GM12878 (cell line): Measurements from ENCODE around the gene CDC45. TPM values are rescaled to one million over a fixed set of nuclear protein-coding genes. Genes with fewer than 3 reads are reported as not detected.

Experiments used
- ATAC-seq: fragments of 200-7000 bp; cut with Tn5 transposase; 3 replicates; pipeline ENCODE4 v1.9.1; 2020; ENCODE audit warnings: mild to moderate bottlenecking, moderate library complexity
- BruUV-seq: library from RNA; stranded (reverse); fragments of 400-500 nt; replicated peaks from 2 replicates; lab custom pipeline; 2021; lab: Mats Ljungman, UMichigan
- CTCF ChIA-PET: fragments of 300-600 bp; sonication (Branson Sonifier 250); formaldehyde crosslinking; extraction: SDS; loops from one replicate; lab custom pipeline; 2021; ENCODE audit warnings: inconsistent platforms; lab: Yijun Ruan, JAX
- POLR2A ChIA-PET: fragments of 350-600 bp; formaldehyde crosslinking; extraction: SDS; loops from one replicate; lab custom pipeline; 2021; ENCODE audit warnings: inconsistent platforms; lab: Charles Lee
- RAD21 ChIA-PET: fragments of 300-600 bp; sonication (Branson Sonifier 250); formaldehyde crosslinking; loops from one replicate; lab custom pipeline; 2023; ENCODE audit warnings: antibody characterized with exemption; ENCODE audit not compliant: unreplicated experiment; lab: Charles Lee
- SMC1A ChIA-PET: fragments of 300-600 bp; sonication (Branson Sonifier 250); formaldehyde crosslinking; loops from one replicate; lab custom pipeline; 2023; ENCODE audit not compliant: unreplicated experiment, uncharacterized antibody; lab: Charles Lee
- DNase-seq: peaks from one replicate; pipeline ENCODE4 v3.0.0-alpha.2; 2011; ENCODE audit warnings: low read depth, low spot score
- FAIRE-seq: peaks from 3 replicates; lab custom pipeline; 2011; peaks lifted over from hg19 to GRCh38; lab: Jason Lieb, UNC
- H2AFZ ChIP-seq: 2 replicates; pipeline ENCODE4 v1.6.0; 2011; ENCODE audit warnings: low read depth, low read length, control low read depth; ENCODE audit not compliant: control insufficient read depth
- H3K27ac ChIP-seq: 2 replicates; pipeline ENCODE4 v1.5.1; 2011; ENCODE audit warnings: control low read depth; ENCODE audit not compliant: control insufficient read depth, insufficient read depth
- H3K27me3 ChIP-seq, 2 experiments: replicated peaks in 1 of 2; 2 replicates each; pipeline versions ENCODE4 v1.6.0 to v1.6.1; 2011; ENCODE audit warnings: low read length in 1 of 2; ENCODE audit not compliant: control insufficient read depth in 2 of 2, insufficient read depth in 2 of 2
- H3K36me3 ChIP-seq, 2 experiments: 2 replicates each; pipeline ENCODE4 v1.5.1; 2011; ENCODE audit warnings: low read length in 1 of 2; ENCODE audit not compliant: control insufficient read depth in 2 of 2, insufficient read depth in 2 of 2
- H3K4me1 ChIP-seq: 2 replicates; pipeline ENCODE4 v1.6.1; 2011; ENCODE audit warnings: mild to moderate bottlenecking, low read length, moderate library complexity, mixed read lengths; ENCODE audit not compliant: control insufficient read depth, insufficient read depth
- H3K4me2 ChIP-seq: 2 replicates; pipeline ENCODE4 v1.6.0; 2011; ENCODE audit warnings: control low read depth; ENCODE audit not compliant: control insufficient read depth, insufficient read depth
- H3K4me3 ChIP-seq: fragments of 200-600 bp; sonication (generic); 2 replicates; pipeline ENCODE4 v1.5.1; 2016
- H3K79me2 ChIP-seq: 2 replicates; pipeline ENCODE4 v1.6.0; 2011; ENCODE audit warnings: low read length; ENCODE audit not compliant: control insufficient read depth, insufficient read depth
- H3K9ac ChIP-seq: 2 replicates; pipeline ENCODE4 v1.8.0; 2011; ENCODE audit warnings: low read length, control low read depth, mixed read lengths; ENCODE audit not compliant: control insufficient read depth, insufficient read depth
- H3K9me3 ChIP-seq: replicated peaks from 3 replicates; pipeline ENCODE4 v1.5.1; 2011; ENCODE audit warnings: mild to moderate bottlenecking, low read length; ENCODE audit not compliant: control insufficient read depth, insufficient read depth
- H4K20me1 ChIP-seq: 2 replicates; pipeline ENCODE4 v1.6.0; 2011; ENCODE audit not compliant: control insufficient read depth, insufficient read depth
- EZH2 ChIP-seq: IDR thresholded peaks from 2 replicates; pipeline ENCODE4 v1.6.1; 2012; ENCODE audit warnings: low read depth, mild to moderate bottlenecking, control low read depth, inconsistent platforms, low read length, borderline replicate concordance; ENCODE audit not compliant: control insufficient read depth
- FOXM1 ChIP-seq: IDR thresholded peaks from 2 replicates; pipeline ENCODE4 v1.6.1; 2012; ENCODE audit warnings: low read depth, mild to moderate bottlenecking, inconsistent platforms, low read length, moderate library complexity
- JUNB ChIP-seq: IDR thresholded peaks from 2 replicates; pipeline ENCODE4 v1.6.1; 2016; ENCODE audit warnings: antibody characterized with exemption, mild to moderate bottlenecking
- JUND ChIP-seq: IDR thresholded peaks from 2 replicates; pipeline ENCODE4 v1.6.1; 2012; ENCODE audit warnings: low read depth, mild to moderate bottlenecking, low read length, improper control_type of control experiment, moderate library complexity
- POLR2AphosphoS2 ChIP-seq: IDR thresholded peaks from 2 replicates; pipeline ENCODE4 v1.6.1; 2011; ENCODE audit warnings: low read depth, mild to moderate bottlenecking, low read length, improper control_type of control experiment, moderate library complexity
- RCOR1 ChIP-seq: conservative IDR thresholded peaks from 2 replicates; pipeline ENCODE4 v1.6.1; 2012; ENCODE audit warnings: low read depth, low read length, improper control_type of control experiment
- RELA ChIP-seq: fragments of 450-650 bp; IDR thresholded peaks from 2 replicates; pipeline ENCODE4 v1.8.0; 2014; ENCODE audit warnings: borderline replicate concordance; ENCODE audit not compliant: partially characterized antibody
- SMAD1 ChIP-seq: fragments of 450-650 bp; IDR thresholded peaks from 2 replicates; pipeline ENCODE4 v1.6.1; 2018; ENCODE audit warnings: mild to moderate bottlenecking, low read depth; ENCODE audit not compliant: partially characterized antibody
- TAF1 ChIP-seq: IDR thresholded peaks from 2 replicates; pipeline ENCODE4 v1.6.1; 2011; ENCODE audit warnings: mild to moderate bottlenecking, low read depth, low read length, borderline replicate concordance
- WGBS: methylation state at CpG from one replicate; pipeline ENCODE4 v1.1.6; 2016; ENCODE audit warnings: low lambda C conversion rate; ENCODE audit not compliant: insufficient replicate concordance, insufficient coverage; ENCODE audit errors: missing lambda C conversion rate; 5-methylcytosine and 5-hydroxymethylcytosine counted together
- in situ Hi-C: fragments of 300-500 bp; cut with MboI; formaldehyde crosslinking; loops from 9 replicates; pipeline ENCODE4 v1.14.3; 2018; ENCODE audit warnings: mixed read lengths
- intact Hi-C: fragments of 100-400 bp; cut with micrococcal nuclease; formaldehyde crosslinking; loops from one replicate; pipeline ENCODE4 v1.14.2; 2022; ENCODE audit not compliant: unreplicated experiment
- polyA plus RNA-seq, 11 experiments: library from polyadenylated mRNA; depleted of rRNA in 4 of 11; unstranded in 6 of 11; stranded (reverse) in 5 of 11; fragments of >200 nt; fragmentation: Nextera tagmentation in 4 of 11; fragmentation: Illumina TruSeq in 1 of 11; extraction: Ambion mirVana in 4 of 11; extraction: Trizol in 1 of 11; gene quantifications; 1 replicate in 1 of 11; 2 replicates in 10 of 11; pipeline versions ENCODE4 v1.2.1 to v1.2.3, GENCODE V29; 2011 to 2016; ENCODE audit warnings: inconsistent platforms in 2 of 11, missing spikeins in 2 of 11, low read depth in 1 of 11
- total RNA-seq, 4 experiments: library from RNA; depleted of rRNA in 3 of 4; stranded (reverse); fragments of >200 nt in 3 of 4; fragmentation: Illumina TruSeq in 1 of 4; extraction: Trizol in 1 of 4; gene quantifications; 2 replicates each; pipeline versions ENCODE4 v1.2.1 to v1.2.3, GENCODE V29; 2013 to 2021
- TF ChIP-seq, protein P1 (sequence below): IDR thresholded peaks from 2 replicates; pipeline ENCODE4 v1.6.1; 2012; ENCODE audit warnings: low read depth, low read length, improper control_type of control experiment
- TF ChIP-seq, protein P2 (sequence below): IDR thresholded peaks from 2 replicates; pipeline ENCODE4 v1.6.1; 2011; ENCODE audit warnings: low read depth, mild to moderate bottlenecking, low read length, moderate library complexity, borderline replicate concordance; ENCODE audit errors: extremely low read depth
- TF ChIP-seq, protein P3 (sequence below): fragments of 450-650 bp; IDR thresholded peaks from 2 replicates; pipeline ENCODE4 v1.6.1; 2017; ENCODE audit warnings: mild to moderate bottlenecking, moderate library complexity
- TF ChIP-seq, protein P4 (sequence below): IDR thresholded peaks from 2 replicates; pipeline ENCODE4 v1.6.1; 2011; ENCODE audit warnings: low read depth, low read length, improper control_type of control experiment, borderline replicate concordance
- TF ChIP-seq, protein P5 (sequence below): fragments of 450-650 bp; IDR thresholded peaks from 2 replicates; pipeline ENCODE4 v1.6.1; 2016; ENCODE audit warnings: mild to moderate bottlenecking

CDC45 gene
- total and polyA plus RNA-seq, 10 of the 15 experiments (the other 5 are each of a cell fraction or from before 2014, with no cell fraction given) = 40.8 to 88.5 (median 54.2) TPM

DNA sequence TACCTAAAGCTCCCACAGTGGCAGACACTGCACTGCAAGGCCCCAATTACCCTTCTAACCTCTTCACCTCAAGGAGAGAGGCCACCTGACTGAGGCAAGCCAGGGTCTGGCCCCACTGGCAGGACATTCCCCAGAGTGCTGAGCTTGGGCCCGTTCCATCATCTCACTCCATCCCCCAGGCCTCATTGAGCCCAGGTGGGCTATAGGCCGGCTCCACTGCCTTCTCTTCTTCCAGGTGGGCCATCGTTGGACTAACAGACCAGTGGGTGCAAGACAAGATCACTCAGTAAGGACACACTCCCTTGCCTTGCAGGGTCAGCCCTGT lies 19.1 kb downstream of the CDC45 start (continued):
- TF ChIP-seq, protein P1, sequence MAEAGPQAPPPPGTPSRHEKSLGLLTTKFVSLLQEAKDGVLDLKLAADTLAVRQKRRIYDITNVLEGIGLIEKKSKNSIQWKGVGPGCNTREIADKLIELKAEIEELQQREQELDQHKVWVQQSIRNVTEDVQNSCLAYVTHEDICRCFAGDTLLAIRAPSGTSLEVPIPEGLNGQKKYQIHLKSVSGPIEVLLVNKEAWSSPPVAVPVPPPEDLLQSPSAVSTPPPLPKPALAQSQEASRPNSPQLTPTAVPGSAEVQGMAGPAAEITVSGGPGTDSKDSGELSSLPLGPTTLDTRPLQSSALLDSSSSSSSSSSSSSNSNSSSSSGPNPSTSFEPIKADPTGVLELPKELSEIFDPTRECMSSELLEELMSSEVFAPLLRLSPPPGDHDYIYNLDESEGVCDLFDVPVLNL = no peak
- TF ChIP-seq, protein P2, sequence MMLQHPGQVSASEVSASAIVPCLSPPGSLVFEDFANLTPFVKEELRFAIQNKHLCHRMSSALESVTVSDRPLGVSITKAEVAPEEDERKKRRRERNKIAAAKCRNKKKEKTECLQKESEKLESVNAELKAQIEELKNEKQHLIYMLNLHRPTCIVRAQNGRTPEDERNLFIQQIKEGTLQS = no peak
- TF ChIP-seq RELA = no peak
- TF ChIP-seq RCOR1 = no peak
- TF ChIP-seq TAF1 = no peak

DNA sequence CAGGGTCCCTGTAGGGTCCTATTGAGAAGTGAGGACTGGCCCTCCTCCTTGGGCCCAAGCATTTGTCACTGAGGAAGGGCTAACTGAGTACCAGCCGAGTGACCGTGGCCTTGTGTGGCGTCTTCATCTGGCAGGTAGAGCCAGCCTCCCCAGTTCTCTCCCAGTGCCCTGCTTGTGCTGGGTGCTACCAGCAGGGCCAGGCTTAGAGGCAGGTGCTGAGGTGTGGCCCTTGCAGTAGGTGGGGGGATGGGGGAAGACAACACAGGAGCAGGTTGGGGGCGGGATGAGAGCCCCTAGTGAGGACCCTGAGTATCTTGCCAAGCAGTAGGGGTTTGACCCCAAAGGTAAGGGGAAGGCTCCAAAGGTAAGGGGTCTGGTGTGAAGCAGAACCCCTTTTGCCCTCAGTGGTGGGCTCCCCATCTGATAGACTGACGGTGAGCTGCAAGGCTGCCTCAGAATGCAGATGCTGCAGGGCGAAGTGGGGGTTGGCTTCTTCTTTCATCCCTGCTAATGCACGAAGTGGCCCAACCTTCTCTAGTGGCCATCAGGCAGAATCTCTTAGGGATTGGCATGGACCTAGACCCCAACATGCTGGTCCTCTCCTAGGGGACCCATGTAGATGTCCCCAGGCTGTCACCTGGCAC lies 19.6 kb downstream of the CDC45 start:
- CTCF ChIA-PET = no interaction called here
- peaks cover 11 to 22% of the 10 kb centered on the region in 2 experiments; a peak in 3 of 4 replicates for H3K36me3 ChIP-seq
- no peak for FAIRE-seq

More for the DNA sequence above, 19.6 kb downstream of the CDC45 start:
- no peak for TF ChIP-seq JUNB
- TF ChIP-seq SMAD1 = no peak
- no peak for TF ChIP-seq JUND
- TF ChIP-seq POLR2AphosphoS2 = no peak
- TF ChIP-seq, protein P3, sequence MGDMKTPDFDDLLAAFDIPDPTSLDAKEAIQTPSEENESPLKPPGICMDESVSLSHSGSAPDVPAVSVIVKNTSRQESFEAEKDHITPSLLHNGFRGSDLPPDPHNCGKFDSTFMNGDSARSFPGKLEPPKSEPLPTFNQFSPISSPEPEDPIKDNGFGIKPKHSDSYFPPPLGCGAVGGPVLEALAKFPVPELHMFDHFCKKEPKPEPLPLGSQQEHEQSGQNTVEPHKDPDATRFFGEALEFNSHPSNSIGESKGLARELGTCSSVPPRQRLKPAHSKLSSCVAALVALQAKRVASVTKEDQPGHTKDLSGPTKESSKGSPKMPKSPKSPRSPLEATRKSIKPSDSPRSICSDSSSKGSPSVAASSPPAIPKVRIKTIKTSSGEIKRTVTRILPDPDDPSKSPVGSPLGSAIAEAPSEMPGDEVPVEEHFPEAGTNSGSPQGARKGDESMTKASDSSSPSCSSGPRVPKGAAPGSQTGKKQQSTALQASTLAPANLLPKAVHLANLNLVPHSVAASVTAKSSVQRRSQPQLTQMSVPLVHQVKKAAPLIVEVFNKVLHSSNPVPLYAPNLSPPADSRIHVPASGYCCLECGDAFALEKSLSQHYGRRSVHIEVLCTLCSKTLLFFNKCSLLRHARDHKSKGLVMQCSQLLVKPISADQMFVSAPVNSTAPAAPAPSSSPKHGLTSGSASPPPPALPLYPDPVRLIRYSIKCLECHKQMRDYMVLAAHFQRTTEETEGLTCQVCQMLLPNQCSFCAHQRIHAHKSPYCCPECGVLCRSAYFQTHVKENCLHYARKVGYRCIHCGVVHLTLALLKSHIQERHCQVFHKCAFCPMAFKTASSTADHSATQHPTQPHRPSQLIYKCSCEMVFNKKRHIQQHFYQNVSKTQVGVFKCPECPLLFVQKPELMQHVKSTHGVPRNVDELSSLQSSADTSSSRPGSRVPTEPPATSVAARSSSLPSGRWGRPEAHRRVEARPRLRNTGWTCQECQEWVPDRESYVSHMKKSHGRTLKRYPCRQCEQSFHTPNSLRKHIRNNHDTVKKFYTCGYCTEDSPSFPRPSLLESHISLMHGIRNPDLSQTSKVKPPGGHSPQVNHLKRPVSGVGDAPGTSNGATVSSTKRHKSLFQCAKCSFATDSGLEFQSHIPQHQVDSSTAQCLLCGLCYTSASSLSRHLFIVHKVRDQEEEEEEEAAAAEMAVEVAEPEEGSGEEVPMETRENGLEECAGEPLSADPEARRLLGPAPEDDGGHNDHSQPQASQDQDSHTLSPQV = no peak
- no peak for TF ChIP-seq FOXM1
- TF ChIP-seq EZH2 = no peak
- TF ChIP-seq, protein P4, sequence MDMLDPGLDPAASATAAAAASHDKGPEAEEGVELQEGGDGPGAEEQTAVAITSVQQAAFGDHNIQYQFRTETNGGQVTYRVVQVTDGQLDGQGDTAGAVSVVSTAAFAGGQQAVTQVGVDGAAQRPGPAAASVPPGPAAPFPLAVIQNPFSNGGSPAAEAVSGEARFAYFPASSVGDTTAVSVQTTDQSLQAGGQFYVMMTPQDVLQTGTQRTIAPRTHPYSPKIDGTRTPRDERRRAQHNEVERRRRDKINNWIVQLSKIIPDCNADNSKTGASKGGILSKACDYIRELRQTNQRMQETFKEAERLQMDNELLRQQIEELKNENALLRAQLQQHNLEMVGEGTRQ = no peak
- TF ChIP-seq RELA = no peak
- TF ChIP-seq, protein P5, sequence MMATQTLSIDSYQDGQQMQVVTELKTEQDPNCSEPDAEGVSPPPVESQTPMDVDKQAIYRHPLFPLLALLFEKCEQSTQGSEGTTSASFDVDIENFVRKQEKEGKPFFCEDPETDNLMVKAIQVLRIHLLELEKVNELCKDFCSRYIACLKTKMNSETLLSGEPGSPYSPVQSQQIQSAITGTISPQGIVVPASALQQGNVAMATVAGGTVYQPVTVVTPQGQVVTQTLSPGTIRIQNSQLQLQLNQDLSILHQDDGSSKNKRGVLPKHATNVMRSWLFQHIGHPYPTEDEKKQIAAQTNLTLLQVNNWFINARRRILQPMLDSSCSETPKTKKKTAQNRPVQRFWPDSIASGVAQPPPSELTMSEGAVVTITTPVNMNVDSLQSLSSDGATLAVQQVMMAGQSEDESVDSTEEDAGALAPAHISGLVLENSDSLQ = no peak
- no peaks in the 10 kb centered on the region for H3K27me3 ChIP-seq
- ChIA-PET POLR2A (no interaction called here), RAD21 (no interaction called here), SMC1A (no interaction called here)
- H3K79me2 ChIP-seq = no peaks in the 10 kb centered on the region
- H3K4me3 ChIP-seq = no peak overlapping the region
- H3K9ac ChIP-seq = no peak overlapping the region
- no peak overlapping the region for H3K27ac ChIP-seq
- no peak overlapping the region for H2AFZ ChIP-seq
- no peaks in the 10 kb centered on the region for H3K9me3 ChIP-seq
- DNase-seq = no peak
- in situ Hi-C loops (no loop called here), intact Hi-C loops (no loop called here)
- H3K4me2 ChIP-seq = no peak overlapping the region
- WGBS = 90% methylated on average over 6 of the region's 7 CpGs
- H3K4me1 ChIP-seq = no peaks in the 10 kb centered on the region
- no TSS peak for BruUV-seq
- ATAC-seq = no peak
- H4K20me1 ChIP-seq = no peaks in the 10 kb centered on the region
